RWPE1 (cell line): Measurements from ENCODE around the gene USF3.

Source experiments
- CTCF ChIA-PET: fragments of 350-600 bp; sonication (Branson Sonifier 250); formaldehyde crosslinking; extraction: SDS; loops from one replicate; lab custom pipeline; 2021; lab: Yijun Ruan, JAX
- POLR2A ChIA-PET: fragments of 400-600 bp; formaldehyde crosslinking; extraction: SDS; loops from one replicate; lab custom pipeline; 2020; ENCODE audit warnings: antibody characterized with exemption; ENCODE audit not compliant: low non-redundant PET; lab: Yijun Ruan, JAX
- DNase-seq: peaks from one replicate; pipeline ENCODE4 v3.0.0; 2012; ENCODE audit warnings: low spot score
- H3K27ac ChIP-seq: fragments of 450-650 bp; 2 replicates; pipeline ENCODE4 v1.5.1; 2017
- TF ChIP-seq, protein P1 (sequence below): fragments of 450-650 bp; conservative IDR thresholded peaks from 2 replicates; pipeline ENCODE4 v1.5.1; 2017; ENCODE audit warnings: low read depth, mild to moderate bottlenecking

Gene USF3

DNA sequence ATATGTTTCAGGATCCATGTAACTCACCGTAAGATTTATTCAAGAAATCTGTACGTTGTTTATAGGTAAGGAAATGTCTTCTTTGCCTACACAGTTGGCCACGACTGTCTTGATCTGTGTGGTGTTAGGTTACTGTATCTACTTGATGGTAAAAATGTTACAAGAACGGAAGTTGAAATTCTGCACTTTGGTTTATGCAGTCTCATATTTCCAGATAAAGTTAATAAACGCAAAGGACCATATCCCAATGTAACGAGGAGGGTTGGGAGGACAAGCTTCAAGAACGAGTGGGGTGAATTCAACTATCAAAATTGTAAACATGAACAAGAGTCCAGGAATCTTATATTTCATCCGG is 1.0 kb downstream of the USF3 start:
- TF ChIP-seq, protein P1, sequence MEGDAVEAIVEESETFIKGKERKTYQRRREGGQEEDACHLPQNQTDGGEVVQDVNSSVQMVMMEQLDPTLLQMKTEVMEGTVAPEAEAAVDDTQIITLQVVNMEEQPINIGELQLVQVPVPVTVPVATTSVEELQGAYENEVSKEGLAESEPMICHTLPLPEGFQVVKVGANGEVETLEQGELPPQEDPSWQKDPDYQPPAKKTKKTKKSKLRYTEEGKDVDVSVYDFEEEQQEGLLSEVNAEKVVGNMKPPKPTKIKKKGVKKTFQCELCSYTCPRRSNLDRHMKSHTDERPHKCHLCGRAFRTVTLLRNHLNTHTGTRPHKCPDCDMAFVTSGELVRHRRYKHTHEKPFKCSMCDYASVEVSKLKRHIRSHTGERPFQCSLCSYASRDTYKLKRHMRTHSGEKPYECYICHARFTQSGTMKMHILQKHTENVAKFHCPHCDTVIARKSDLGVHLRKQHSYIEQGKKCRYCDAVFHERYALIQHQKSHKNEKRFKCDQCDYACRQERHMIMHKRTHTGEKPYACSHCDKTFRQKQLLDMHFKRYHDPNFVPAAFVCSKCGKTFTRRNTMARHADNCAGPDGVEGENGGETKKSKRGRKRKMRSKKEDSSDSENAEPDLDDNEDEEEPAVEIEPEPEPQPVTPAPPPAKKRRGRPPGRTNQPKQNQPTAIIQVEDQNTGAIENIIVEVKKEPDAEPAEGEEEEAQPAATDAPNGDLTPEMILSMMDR = no peak
- ChIA-PET POLR2A (no interaction called here), CTCF (interaction anchor here (0.5 kb wide), 1 partner anchor 25 kb away, joined by 3 read pairs; no protein-coding TSS in a partner anchor)
- peak; percentile 11 for DNase-seq
- H3K27ac ChIP-seq = peak overlapping the region; percentile 92

DNA sequence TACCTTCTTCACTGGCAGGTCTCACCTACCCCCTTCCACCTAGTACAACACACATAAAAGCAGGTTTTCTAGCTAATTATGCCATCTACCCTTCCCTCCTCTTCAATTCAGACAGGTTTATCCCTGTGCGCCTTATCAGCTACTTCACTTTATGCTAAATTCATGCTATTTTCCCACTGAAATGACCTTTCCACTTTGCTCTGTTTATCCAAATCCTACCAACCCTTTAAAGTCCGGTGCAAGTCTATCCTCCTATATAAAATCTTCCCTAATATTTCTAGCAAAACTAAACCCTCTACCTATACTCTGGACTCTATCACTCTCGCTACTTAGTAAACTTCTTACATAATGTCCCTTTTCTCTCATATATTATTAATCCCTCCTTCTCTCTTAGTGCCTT is 6.0 kb downstream of the USF3 start:
- ChIA-PET CTCF (no interaction called here), POLR2A (no interaction called here)
- H3K27ac ChIP-seq = no peak overlapping the region
- DNase-seq = no peak
- TF ChIP-seq, protein P1 = no peak

DNA sequence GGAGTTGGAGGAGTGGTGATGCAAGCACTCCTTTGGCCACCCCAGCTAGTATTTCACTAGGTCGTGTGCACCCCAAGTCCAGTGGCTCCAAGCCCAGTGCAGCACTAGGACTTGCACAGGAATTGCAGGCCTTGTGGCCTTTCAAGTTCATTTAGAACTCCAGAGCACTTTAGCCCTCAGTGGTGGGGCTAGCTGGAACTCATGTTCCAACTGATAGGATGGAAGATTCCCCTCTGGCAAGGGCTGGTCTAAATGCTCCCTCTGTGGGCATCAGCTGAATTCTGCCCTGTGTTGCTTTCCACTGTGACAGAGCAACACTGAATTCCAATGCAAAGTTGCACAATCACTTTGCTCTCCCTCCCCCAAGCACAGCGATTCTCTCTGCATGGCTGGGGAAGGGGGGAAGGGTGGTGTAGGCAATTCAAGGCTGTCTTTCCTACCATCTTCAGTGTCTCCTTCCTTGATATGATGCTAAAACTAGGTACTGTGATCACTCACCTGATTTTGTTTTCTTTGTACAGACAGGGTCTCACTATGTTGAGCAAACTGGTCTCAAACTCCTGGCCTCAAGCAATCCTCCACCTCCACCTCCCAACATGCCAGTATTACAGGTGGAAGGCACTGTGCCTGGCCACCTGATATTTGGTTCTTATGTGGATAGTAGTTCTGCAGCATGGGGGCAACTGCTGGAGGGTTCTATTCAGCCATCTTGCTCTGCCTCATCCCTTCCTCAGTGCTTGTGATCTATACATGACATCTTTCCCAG is 10.3 kb downstream of the USF3 start:
- CTCF ChIA-PET = no interaction called here
- TF ChIP-seq, protein P1 = no peak
- DNase-seq = no peak
- H3K27ac ChIP-seq = no peak overlapping the region
- POLR2A ChIA-PET = no interaction called here

DNA sequence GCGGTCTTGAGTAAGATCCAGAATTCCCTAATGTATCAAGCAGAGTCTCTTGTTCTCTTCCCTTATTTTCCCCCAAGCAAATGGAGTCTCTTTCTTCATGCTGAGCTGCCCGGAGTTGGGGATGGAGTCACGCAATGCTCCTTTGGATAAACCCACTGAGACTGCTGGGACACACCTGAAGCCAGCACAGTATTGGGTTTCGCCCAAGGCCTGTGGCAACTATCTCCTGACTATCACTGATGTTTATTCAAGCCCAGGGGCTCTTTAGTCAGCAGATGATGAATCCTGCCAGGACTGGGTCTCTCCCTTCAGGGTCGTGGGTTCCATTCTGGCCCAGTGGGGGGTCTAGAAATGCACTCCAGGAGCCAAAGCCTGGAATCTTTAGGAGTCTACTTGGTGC is 11.3 kb downstream of the USF3 start:
- H3K27ac ChIP-seq = no peak overlapping the region
- CTCF ChIA-PET = no interaction called here
- DNase-seq = no peak
- TF ChIP-seq, protein P1 = no peak
- POLR2A ChIA-PET = no interaction called here

DNA sequence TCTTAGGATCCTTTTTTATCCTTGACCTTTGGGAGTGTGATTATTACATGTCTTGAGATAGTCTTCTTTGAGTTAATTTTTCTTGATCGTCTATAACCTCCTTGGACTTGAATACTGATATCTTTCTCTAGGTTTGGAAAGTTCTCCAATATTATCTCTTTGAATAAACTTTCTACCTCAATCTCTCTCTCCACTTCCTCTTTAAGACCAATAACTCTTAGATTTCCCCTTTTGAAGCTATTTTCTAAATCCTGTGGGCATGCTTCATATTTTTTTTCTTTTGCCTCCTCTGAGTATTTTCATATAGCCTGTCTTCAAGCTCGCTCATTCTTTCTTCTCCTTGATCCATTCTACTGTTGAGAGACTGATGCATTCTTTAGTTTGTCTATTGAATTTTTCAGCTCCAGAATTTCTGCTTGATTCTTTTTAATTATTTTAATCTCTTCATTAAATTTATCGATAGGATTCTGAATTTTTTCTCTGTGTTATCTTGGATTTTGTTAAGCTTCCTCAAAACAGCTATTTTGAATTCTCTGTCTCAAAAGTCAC is 12.1 kb downstream of the USF3 start:
- TF ChIP-seq, protein P1 = no peak
- H3K27ac ChIP-seq = no peak overlapping the region
- POLR2A ChIA-PET = no interaction called here
- no peak for DNase-seq
- CTCF ChIA-PET = interaction anchor here (0.5 kb wide), 1 partner anchor 160 kb away, joined by 4 read pairs; no protein-coding TSS in a partner anchor

DNA sequence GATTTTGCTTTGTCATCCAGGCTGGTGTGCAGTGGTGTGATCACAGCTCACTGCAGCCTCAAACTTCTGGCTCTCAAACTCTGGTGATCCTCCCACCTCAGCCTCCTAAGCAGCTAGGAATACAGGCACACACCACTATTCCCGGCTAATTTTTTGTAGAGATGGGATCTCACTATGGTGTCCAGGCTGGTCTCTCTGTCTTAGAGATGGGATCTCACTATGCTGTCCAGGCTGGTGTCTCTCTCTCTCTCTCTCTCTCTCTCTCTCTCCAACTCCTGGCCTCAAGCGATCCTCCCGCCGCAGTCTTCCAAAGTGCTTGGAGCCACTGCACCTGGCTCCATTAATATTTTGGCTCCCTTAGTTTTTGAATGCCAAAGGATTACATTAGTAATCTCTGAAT is 17.7 kb downstream of the USF3 start:
- H3K27ac ChIP-seq = no peak overlapping the region
- no peak for DNase-seq
- ChIA-PET POLR2A (no interaction called here), CTCF (no interaction called here)
- TF ChIP-seq, protein P1 = no peak
